GM19025 (cell line): Measurements from ENCODE around the gene IGSF9B.

Source experiments
- ATAC-seq: cut with Tn5 transposase; IDR thresholded peaks from one replicate; pipeline ENCODE4 v1.9.1; 2021; ENCODE audit warnings: mild to moderate bottlenecking, low read depth, moderate library complexity; ENCODE audit not compliant: unreplicated experiment

The IGSF9B gene

GRCh38 chr11:133939558-133939957 lies 17.2 kb downstream of the IGSF9B start:
- ATAC-seq = no peak

DNA sequence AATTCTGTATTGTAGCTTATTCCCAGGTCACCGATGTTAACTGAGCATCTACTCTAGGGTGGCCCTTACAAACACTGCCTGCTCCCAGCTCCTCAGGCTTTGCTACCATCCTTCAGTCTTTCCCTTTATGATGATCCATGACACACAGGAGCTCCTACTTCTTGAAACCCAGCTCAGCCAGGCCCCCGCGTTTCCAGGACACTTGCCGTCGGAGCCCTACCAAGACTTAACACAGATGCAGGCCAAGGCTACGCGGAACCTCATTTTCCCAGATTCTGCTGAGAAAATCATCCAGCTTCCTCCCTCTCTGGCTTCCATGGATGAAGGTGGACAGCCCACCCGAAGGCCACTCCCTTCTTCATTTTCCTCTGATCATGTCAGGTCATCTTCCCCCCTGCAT lies 18.6 kb downstream of the IGSF9B start:
- no peak for ATAC-seq

DNA sequence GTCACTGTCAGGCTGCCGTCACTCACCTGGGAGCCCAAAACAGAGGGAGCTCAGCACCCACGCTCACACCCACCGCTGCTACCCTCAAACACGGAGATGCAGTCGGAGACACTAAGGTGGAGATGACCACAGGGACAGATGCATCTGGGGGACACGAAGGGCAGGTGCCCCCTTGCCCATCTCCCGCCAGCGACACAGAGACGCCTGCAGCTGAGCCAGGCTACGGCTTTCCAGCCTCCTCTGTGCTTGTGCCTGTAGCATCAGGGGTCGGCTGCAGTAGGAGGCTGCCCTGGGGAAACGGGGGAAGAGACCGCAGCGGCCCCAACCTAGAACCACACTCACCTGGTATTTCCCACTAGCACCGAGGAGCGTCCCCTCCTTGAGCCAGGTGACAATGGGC lies 19.3 kb downstream of the IGSF9B start:
- ATAC-seq = no peak

DNA sequence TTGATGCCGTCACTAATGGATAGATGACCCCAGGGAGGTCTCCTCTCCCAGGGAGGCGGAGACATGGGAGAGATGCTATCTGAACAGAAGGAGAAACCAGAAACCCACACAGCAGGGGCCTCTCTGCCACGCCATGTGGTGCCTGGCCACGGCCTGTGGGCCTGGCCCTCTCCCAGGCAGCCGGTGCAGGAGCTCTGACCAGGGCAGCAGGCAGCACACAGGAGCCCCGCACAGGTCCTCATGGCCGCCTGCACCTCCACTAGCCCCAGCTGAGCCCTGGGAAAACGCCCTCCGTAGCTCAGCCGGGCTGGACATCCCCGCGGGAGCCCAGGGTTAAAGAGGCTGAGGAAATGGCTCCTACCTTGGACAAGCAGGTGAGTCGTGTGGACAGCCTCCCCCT lies 19.8 kb downstream of the IGSF9B start:
- no peak for ATAC-seq

- ATAC-seq = no peak
These were observed 20.2 kb downstream of the IGSF9B start for GRCh38 chr11:133936592-133936991.

DNA sequence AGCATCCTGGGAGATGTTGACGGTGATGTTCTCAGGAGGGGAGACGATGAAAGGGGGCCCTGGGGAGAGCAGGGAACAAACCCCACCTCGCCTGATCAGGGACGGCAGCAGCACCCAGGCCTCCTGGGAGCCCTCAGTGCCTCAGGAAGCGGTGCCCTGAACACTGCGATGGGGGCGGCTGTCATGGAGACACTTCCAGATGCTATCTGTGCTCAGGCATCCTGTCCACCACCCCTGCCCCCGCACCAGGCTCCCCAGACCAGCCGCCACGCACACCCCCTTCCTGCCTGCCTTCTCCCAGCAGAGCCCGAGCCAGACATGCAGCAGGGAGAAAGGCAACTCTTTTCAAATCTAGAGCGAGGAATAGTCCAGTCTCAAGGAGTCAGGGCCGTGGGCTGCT lies 20.6 kb downstream of the IGSF9B start:
- no peak for ATAC-seq

DNA sequence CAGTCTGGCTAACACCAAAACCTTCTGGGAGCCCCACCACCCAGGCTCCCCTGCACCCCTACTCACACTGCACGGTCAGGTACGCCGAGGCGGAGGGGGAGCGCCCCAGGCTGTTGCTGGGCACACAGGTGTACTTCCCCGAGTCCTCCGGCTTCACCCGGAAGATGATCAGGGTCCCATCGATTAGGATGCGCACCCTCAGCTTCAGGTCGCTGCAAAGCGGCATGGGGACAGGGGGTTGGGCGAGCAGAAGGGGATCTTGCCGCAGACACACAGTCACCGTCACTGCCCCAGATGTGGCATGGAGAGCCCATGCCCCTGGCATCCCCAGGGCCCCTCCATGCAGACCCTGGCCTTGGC lies 21.2 kb downstream of the IGSF9B start:
- no peak for ATAC-seq

DNA sequence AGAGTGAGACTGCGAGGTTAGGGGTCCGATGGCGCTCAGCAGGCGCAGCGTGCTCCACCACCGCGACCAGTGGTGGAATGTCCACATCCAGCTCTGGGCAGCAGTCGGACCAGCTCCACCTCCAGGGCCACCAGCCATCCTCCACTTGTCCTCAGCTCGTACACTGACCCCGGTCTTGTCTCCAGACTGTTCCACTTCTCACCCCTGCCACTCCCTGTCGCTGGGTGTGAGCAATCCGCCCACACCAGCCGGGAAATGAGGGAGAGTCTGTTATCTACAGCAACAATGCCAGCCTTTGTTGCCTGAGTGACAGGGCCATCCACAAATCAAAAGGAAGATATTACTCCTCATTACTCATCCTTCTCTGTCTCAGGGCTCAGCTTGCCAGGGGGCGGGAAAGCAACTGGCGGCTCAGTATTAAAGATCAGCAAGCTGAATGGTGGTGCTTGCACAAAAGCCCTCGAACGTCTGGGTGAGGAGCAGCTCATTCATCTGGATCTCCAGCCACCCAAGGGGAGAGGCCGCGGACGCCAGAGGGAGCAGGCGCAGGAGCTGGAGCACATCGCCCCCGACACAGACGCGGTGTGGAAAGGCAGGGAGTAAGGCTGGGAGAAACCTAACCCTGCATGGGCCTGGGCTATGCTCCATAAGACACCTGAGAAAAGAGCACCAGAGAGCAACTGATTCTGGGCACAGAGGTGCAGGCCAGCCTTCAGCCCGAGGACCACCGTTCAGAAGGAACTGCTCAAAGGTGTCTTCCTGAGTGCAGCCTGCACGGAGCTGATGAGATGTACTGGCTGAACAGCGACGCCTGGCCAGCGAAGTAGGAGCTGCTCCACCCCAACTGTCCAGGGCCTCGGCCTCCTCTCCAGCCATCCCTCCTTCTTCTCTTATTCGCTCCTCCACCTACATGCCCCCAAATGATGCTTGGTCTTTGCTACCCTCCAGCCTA lies 21.9 kb downstream of the IGSF9B start:
- no peak for ATAC-seq

DNA sequence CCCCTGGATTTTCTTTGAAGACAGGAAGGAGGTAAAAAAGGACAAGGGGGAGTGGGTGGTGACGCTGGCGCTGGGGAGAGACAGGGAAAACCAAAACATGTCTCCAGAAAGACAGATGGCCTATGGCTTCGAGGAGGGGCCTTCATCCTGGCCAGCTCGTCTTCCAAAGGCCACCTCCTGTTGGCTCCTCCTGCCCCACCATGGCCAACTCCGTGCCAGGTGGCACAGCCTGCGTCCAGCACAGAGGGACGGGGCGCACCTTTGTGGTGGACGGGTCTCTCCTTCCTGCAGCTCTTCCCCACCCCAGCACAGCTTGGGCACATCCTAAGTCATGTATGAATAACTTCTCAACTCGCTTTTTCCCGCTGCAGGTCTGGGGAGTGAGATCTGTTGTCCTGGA lies 22.7 kb downstream of the IGSF9B start:
- ATAC-seq = no peak

DNA sequence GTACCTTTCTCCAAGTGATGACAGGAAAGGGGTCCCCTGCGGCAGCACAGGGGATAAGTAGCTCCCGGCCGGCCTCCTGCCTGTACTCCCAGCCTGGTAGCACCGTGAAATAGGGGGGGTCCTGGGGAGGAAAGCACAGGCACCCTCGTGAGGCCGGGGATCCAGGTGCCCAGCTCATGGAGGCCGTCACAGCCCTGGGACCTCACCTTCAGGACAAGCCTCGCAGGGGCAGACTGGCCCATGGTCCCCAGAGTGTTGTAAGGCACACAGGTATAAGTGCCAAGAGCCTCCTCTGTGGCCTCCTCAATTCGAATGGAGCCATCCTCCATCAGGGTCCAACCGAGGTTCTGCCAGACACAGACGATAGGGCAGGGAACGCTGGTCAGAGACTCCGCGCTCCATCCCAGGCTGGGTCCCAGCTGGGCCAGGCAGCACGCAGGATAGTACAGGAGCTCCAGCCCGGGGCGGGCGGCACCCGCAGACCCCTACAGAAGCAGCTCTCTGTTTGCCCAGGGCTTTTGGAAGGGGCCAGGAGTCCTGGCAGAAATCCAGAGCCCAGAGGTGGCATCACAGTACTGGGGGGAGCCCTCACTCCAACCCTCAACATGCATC lies 25.2 kb downstream of the IGSF9B start:
- ATAC-seq = no peak

DNA sequence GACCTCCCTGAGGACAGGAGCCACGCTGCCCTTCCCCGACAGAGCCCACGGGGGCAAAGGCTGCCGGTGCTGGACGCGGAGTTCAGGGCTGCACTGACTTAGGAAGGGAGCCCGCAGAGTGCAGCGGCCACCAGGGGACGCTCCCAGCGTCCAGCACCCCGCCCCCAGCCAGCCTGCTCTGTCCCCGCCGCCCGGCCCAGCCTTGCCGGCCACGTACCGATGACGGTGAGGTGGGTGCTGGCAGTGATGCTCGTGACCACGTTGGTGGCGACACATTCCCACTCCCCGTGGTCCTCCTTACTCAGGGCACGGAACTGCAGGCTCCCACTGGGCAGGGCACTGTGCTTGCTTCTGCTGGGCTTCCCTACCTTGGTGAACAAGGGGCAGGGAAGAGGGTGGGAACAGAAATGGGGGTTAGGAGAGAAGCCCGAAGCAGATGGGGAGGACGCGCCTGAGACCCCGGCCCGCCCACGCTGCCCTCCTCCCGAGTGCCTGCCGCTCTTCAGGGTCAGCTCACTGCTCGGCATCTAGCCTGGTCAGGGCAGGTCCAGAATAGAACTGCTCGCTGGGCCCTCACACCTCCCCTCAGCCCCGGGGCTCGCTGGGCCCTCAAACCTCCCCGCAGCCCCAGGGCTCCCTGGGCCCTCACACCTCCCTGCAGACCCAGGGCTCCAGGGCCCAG lies 25.9 kb downstream of the IGSF9B start:
- no peak for ATAC-seq

- no peak for ATAC-seq
These were observed 26.6 kb downstream of the IGSF9B start for GRCh38 chr11:133930053-133930766.

DNA sequence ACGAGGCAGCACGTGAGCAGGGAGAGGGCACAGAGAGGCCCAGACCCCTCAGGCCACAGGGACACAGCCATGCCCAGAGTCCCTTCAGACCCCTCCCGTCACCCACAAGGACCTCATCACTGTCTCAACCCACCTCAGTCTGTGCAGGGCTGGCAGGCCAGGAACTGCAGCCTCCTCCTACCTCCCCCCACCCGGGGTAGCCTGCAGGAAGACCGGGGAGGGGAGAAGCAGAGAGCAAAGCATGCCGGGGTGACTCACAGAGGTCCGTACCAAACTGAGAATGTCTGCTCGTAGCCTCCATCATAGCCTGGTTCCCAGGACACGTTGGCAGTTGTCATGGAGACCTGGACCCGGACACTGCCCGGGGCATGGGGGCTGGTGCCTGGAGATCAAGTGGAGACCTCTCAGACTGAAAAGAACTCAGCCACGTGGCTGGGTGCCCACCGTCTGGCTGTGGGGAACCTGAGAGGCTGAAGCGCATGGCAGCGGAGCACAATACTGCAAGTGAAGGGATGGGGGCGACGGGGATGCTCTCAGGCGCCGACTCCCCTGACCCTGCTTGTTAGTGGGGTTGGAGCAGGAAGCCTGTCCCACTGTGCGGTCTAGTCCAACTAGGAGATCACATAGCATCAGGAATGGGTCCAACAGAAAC lies 27.2 kb downstream of the IGSF9B start:
- no peak for ATAC-seq

DNA sequence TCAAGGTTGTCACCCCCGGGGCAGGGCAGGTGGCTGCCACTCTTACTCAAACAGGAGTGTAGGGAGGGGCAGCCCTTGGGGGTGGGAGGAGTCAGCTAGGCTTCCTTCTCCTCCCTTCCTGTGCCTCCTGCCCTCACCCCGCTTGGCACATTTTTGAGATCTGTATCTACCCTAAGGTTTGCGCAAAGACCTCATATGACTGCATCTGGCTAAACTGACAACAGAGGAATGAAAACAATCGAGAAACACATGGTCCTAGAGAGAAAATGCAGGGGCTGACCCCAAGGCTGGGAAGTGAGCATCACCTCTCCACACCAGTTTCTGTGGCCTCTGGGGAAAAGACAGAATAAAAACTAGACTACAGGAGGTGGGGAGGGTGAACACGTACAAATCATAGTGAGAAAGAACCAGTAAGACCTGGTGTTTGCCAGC lies 28.1 kb downstream of the IGSF9B start:
- ATAC-seq = no peak

- ATAC-seq = peak; percentile 76
These were observed 28.8 kb downstream of the IGSF9B start for GRCh38 chr11:133927690-133928627.

- no peak for ATAC-seq
These were observed 30.1 kb downstream of the IGSF9B start for GRCh38 chr11:133926466-133927246.

DNA sequence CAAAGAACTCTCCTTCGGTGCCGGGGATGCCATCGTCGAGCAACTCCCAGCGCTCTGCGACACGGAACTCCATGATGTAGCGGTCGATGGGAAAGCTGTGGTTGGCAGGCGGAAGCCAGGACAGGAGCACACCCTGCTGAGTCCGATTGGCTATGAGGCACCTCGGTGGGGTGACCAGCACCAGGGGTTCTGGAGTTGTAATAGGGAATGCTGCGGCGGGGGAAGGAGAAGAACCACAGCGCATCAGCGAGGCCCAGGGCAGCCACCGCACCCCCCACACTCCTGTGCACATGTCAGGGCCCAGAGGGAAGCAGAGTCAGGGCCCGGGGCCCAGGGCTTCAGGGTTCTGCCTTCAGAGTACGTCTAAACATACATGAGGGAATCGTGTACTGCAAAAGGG lies 31.0 kb downstream of the IGSF9B start:
- ATAC-seq = no peak

DNA sequence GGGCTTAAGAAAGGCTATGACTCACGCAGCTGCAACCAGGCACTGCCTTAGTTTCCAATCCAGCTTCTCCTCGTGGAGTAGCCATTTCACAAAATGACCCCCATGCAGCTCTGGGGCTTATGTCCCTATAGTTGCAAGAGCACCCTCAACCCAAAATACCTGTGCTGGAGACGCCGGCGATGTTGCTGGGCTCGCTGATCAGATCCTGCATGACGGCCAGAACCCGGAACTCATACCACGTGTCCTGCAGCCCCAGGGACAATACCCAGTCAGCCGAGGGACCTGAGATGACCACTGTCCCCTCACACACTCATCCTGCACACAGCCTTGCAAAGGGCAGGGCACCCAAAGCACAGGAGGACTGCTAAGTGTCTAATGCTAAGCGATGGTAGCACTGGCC lies 32.1 kb downstream of the IGSF9B start:
- ATAC-seq = no peak
